H9 (cell line): ENCODE data around the gene C17orf75. TPM values are rescaled to one million over a fixed set of nuclear protein-coding genes. Genes with fewer than 3 reads are reported as not detected.

Experiments
- DNase-seq: peaks from one replicate; pipeline ENCODE4 v3.0.0-alpha.2; 2017
- H2AFZ ChIP-seq: one replicate; pipeline ENCODE4 v1.6.1; 2013; ENCODE audit warnings: mild to moderate bottlenecking, low read length, control low read depth, moderate library complexity
- H2AK5ac ChIP-seq: 2 replicates; pipeline ENCODE4 v1.6.1; 2013; ENCODE audit warnings: low read length, control low read depth, mixed read lengths; ENCODE audit not compliant: insufficient read length
- H2BK120ac ChIP-seq: one replicate; pipeline ENCODE4 v1.6.1; 2013; ENCODE audit warnings: low read depth, mild to moderate bottlenecking, low read length, control low read depth, inconsistent platforms; ENCODE audit not compliant: poor library complexity, severe bottlenecking
- H2BK12ac ChIP-seq: 2 replicates; pipeline ENCODE4 v1.6.1; 2013; ENCODE audit warnings: low read length, control low read depth, mixed read lengths, low read depth; ENCODE audit not compliant: insufficient read length
- H2BK15ac ChIP-seq: 2 replicates; pipeline ENCODE4 v1.6.1; 2013; ENCODE audit warnings: low read depth, low read length, control low read depth
- H2BK20ac ChIP-seq: one replicate; pipeline ENCODE4 v1.6.1; 2013; ENCODE audit warnings: low read depth, mild to moderate bottlenecking, low read length, control low read depth, inconsistent platforms; ENCODE audit not compliant: poor library complexity, severe bottlenecking
- H2BK5ac ChIP-seq: 2 replicates; pipeline ENCODE4 v1.6.1; 2013; ENCODE audit warnings: low read length, control low read depth, mixed read lengths; ENCODE audit not compliant: insufficient read length
- H3K14ac ChIP-seq: 2 replicates; pipeline ENCODE4 v1.6.1; 2013; ENCODE audit warnings: low read length, control low read depth; ENCODE audit not compliant: insufficient read depth
- H3K18ac ChIP-seq: 2 replicates; pipeline ENCODE4 v1.6.1; 2013; ENCODE audit warnings: low read depth, mild to moderate bottlenecking, mixed read lengths, low read length, control low read depth; ENCODE audit not compliant: insufficient read length
- H3K23ac ChIP-seq: 2 replicates; pipeline ENCODE4 v1.6.1; 2013; ENCODE audit warnings: low read length, control low read depth, mixed read lengths, low read depth; ENCODE audit not compliant: insufficient read length
- H3K23me2 ChIP-seq: 2 replicates; pipeline ENCODE4 v1.6.1; 2013; ENCODE audit warnings: low read depth, mild to moderate bottlenecking, mixed read lengths, low read length, control low read depth; ENCODE audit not compliant: insufficient read length, poor library complexity, severe bottlenecking
- H3K27ac ChIP-seq: 2 replicates; pipeline ENCODE4 v1.5.1; 2013; ENCODE audit warnings: low read length, control low read depth, mixed read lengths, low read depth; ENCODE audit not compliant: insufficient read length
- H3K27me3 ChIP-seq: 2 replicates; pipeline ENCODE4 v1.6.1; 2013; ENCODE audit warnings: low read length, control low read depth, inconsistent platforms; ENCODE audit not compliant: insufficient read depth
- H3K4ac ChIP-seq: 2 replicates; pipeline ENCODE4 v1.6.1; 2013; ENCODE audit warnings: low read depth, mild to moderate bottlenecking, control low read depth, inconsistent platforms, low read length, moderate library complexity
- H3K4me1 ChIP-seq: 2 replicates; pipeline ENCODE4 v1.6.1; 2013; ENCODE audit warnings: low read length, control low read depth, inconsistent platforms; ENCODE audit not compliant: insufficient read depth
- H3K4me2 ChIP-seq: 2 replicates; pipeline ENCODE4 v1.6.1; 2013; ENCODE audit warnings: low read length, control low read depth, mixed read lengths; ENCODE audit not compliant: insufficient read length, insufficient read depth
- H3K56ac ChIP-seq: 2 replicates; pipeline ENCODE4 v1.6.1; 2013; ENCODE audit warnings: low read depth, mild to moderate bottlenecking, mixed read lengths, low read length, control low read depth; ENCODE audit not compliant: insufficient read length
- H3K79me1 ChIP-seq: 2 replicates; pipeline ENCODE4 v1.6.1; 2013; ENCODE audit warnings: low read depth, mild to moderate bottlenecking, moderate library complexity, low read length, control low read depth, inconsistent platforms; ENCODE audit not compliant: insufficient read depth, poor library complexity, severe bottlenecking
- H3K79me2 ChIP-seq: 2 replicates; pipeline ENCODE4 v1.6.1; 2013; ENCODE audit warnings: low read length, control low read depth, inconsistent platforms; ENCODE audit not compliant: insufficient read depth
- H3K9ac ChIP-seq: 2 replicates; pipeline ENCODE4 v1.6.1; 2013; ENCODE audit warnings: low read length, control low read depth, mixed read lengths; ENCODE audit not compliant: insufficient read length; ENCODE audit errors: extremely low read depth
- H3K9me3 ChIP-seq: one replicate; pipeline ENCODE4 v1.6.1; 2013; ENCODE audit warnings: low read depth, low read length, inconsistent platforms; ENCODE audit not compliant: control insufficient read depth
- H3T11ph ChIP-seq: one replicate; pipeline ENCODE4 v1.6.1; 2013; ENCODE audit warnings: mild to moderate bottlenecking, low read length, control low read depth, inconsistent platforms
- H4K20me1 ChIP-seq: one replicate; pipeline ENCODE4 v1.6.1; 2013; ENCODE audit not compliant: control insufficient read depth, insufficient read length, insufficient read depth
- H4K5ac ChIP-seq: 2 replicates; pipeline ENCODE4 v1.6.1; 2013; ENCODE audit warnings: low read depth, mild to moderate bottlenecking, mixed read lengths, low read length, control low read depth; ENCODE audit not compliant: insufficient read length
- H4K8ac ChIP-seq: replicated peaks from 2 replicates; pipeline ENCODE4 v1.6.1; 2013; ENCODE audit warnings: low read length, control low read depth, mixed read lengths, low read depth; ENCODE audit not compliant: insufficient read length
- H4K91ac ChIP-seq: 2 replicates; pipeline ENCODE4 v1.6.1; 2013; ENCODE audit warnings: low read depth, mild to moderate bottlenecking, moderate library complexity, mixed read lengths, low read length, control low read depth; ENCODE audit not compliant: insufficient read length
- H3K27ac Mint-ChIP-seq, 3 experiments: 2 replicates in 2 of 3; 3 replicates in 1 of 3; pipeline ENCODE4 v1.8.0; 2020 to 2021; ENCODE audit warnings: mixed read lengths in 3 of 3, mild to moderate bottlenecking in 1 of 3, moderate library complexity in 1 of 3
- H3K27me3 Mint-ChIP-seq: 2 replicates; pipeline ENCODE4 v1.8.0; 2021; ENCODE audit warnings: low read depth, mild to moderate bottlenecking, moderate library complexity, mixed read lengths
- H3K36me3 Mint-ChIP-seq, 3 experiments: 2 replicates in 2 of 3; 3 replicates in 1 of 3; pipeline ENCODE4 v1.8.0; 2020 to 2021; ENCODE audit warnings: low read depth in 3 of 3, mixed read lengths in 3 of 3; ENCODE audit not compliant: insufficient read depth in 1 of 3
- H3K4me1 Mint-ChIP-seq, 2 experiments: 2 replicates each; pipeline ENCODE4 v1.8.0; 2020; ENCODE audit warnings: mixed read lengths in 2 of 2
- H3K4me3 Mint-ChIP-seq, 2 experiments: 2 replicates in 1 of 2; 3 replicates in 1 of 2; pipeline ENCODE4 v1.8.0; 2020 to 2021; ENCODE audit warnings: mild to moderate bottlenecking in 2 of 2, mixed read lengths in 2 of 2, moderate library complexity in 1 of 2
- H3K9me3 Mint-ChIP-seq, 2 experiments: 2 replicates in 1 of 2; 3 replicates in 1 of 2; pipeline ENCODE4 v1.8.0; 2020; ENCODE audit warnings: mild to moderate bottlenecking in 2 of 2, mixed read lengths in 2 of 2, moderate library complexity in 1 of 2
- WGBS: extraction: QIAGEN DNeasy Blood & Tissue Kit; methylation state at CpG from one replicate; pipeline ENCODE4 v1.1.7; 2013; ENCODE audit warnings: missing lambda C conversion rate, low lambda C conversion rate, mixed read lengths; ENCODE audit not compliant: insufficient read length; ENCODE audit errors: extremely low coverage; 5-methylcytosine and 5-hydroxymethylcytosine counted together
- total RNA-seq: library from RNA; stranded (reverse); gene quantifications from 2 replicates; pipeline ENCODE4 v1.2.1, GENCODE V29; 2021
- TF ChIP-seq, protein P1 (sequence below): fragments of 200-600 bp; sonication (generic); conservative IDR thresholded peaks from 3 replicates; pipeline ENCODE4 v1.8.0; 2021; ENCODE audit warnings: antibody characterized with exemption, mild to moderate bottlenecking

C17orf75 gene
- total RNA-seq, 1 experiment from 2014 or later = 40.4 TPM

DNA sequence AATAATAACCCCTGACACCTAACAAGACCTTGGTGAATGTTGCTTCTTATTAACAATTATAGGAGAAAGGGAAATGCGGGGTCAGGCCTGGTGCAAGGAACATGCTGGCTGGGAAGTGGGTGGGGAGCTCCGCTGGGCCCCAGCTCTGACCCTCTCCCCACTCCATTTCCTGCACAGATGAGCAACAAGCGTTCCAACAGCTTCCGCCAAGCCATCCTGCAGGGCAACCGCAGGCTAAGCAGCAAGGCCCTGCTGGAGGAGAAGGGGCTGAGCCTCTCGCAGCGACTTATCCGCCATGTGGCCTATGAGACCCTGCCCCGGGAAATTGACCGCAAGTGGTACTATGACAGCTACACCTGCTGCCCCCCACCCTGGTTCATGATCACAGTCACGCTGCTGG, 53.4 kb downstream of the C17orf75 start:
- H3K36me3 Mint-ChIP-seq = peaks cover 0 to 18% (median 5%) of the 10 kb centered on the region in 3 experiments; a peak in 5 of 7 replicates

More for the DNA sequence above, 53.4 kb downstream of the C17orf75 start:
- H2BK120ac ChIP-seq = no peak overlapping the region
- 0 out of 2 replicates have a peak overlapping the region, but pooled peaks have one; percentile 0 for H3K14ac ChIP-seq
- H4K20me1 ChIP-seq = no peaks in the 10 kb centered on the region
- no peak overlapping the region for H3K23ac ChIP-seq
- DNase-seq = no peak
- H4K8ac ChIP-seq = no peak overlapping the region
- no peak overlapping the region for H3T11ph ChIP-seq
- no peak overlapping the region for H4K91ac ChIP-seq
- H3K4ac ChIP-seq = no peak overlapping the region
- H3K79me2 ChIP-seq = no peaks in the 10 kb centered on the region
- H3K56ac ChIP-seq = no peak overlapping the region
- TF ChIP-seq, protein P1, sequence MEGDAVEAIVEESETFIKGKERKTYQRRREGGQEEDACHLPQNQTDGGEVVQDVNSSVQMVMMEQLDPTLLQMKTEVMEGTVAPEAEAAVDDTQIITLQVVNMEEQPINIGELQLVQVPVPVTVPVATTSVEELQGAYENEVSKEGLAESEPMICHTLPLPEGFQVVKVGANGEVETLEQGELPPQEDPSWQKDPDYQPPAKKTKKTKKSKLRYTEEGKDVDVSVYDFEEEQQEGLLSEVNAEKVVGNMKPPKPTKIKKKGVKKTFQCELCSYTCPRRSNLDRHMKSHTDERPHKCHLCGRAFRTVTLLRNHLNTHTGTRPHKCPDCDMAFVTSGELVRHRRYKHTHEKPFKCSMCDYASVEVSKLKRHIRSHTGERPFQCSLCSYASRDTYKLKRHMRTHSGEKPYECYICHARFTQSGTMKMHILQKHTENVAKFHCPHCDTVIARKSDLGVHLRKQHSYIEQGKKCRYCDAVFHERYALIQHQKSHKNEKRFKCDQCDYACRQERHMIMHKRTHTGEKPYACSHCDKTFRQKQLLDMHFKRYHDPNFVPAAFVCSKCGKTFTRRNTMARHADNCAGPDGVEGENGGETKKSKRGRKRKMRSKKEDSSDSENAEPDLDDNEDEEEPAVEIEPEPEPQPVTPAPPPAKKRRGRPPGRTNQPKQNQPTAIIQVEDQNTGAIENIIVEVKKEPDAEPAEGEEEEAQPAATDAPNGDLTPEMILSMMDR = no peak
- H4K5ac ChIP-seq = no peak overlapping the region
- no peak overlapping the region for H2BK5ac ChIP-seq
- H2AK5ac ChIP-seq = no peak overlapping the region
- no peak overlapping the region for H3K9ac ChIP-seq
- H2BK20ac ChIP-seq = no peak overlapping the region
- H3K27me3 ChIP-seq = no peaks in the 10 kb centered on the region
- no peak overlapping the region for H2BK15ac ChIP-seq
- no peak overlapping the region for H2BK12ac ChIP-seq
- Mint-ChIP-seq H3K4me1 (peaks cover 65 to 80% of the 10 kb centered on the region in 2 experiments), H3K9me3 (no peaks in the 10 kb centered on the region; a peak in 1 of 5 replicates), H3K27ac (peak overlapping the region; percentile 95 to 100 (median 98)), H3K4me3 (peak overlapping the region in 1 of 2 experiments; percentile 57; a peak in 2 of 5 replicates), H3K27me3 (peaks cover 5% of the 10 kb centered on the region)
- H3K79me1 ChIP-seq = no peaks in the 10 kb centered on the region
- no peak overlapping the region for H2AFZ ChIP-seq
- no peak overlapping the region for H3K18ac ChIP-seq
- no peaks in the 10 kb centered on the region for H3K23me2 ChIP-seq
- no peak overlapping the region for H3K27ac ChIP-seq
- no CpG with 5 or more reads among the region's 11 CpGs for WGBS
- peaks cover 11% of the 10 kb centered on the region; the same call in 1 of the 2 replicates for H3K4me1 ChIP-seq
- no peaks in the 10 kb centered on the region for H3K9me3 ChIP-seq
- no peak overlapping the region for H3K4me2 ChIP-seq
